OCI-LY1 (cell line): ENCODE data around the gene DDX49.

ENCODE experiments used
- H2AFZ ChIP-seq: fragments of 200-600 bp; sonication (generic), shearing (Covaris generic); 2 replicates; pipeline ENCODE4 v1.6.0; 2014; ENCODE audit warnings: antibody characterized with exemption, mild to moderate bottlenecking, low read length
- H3F3A ChIP-seq: fragments of 200-600 bp; sonication (generic), shearing (Covaris generic); 2 replicates; pipeline ENCODE4 v1.6.0; 2014; ENCODE audit warnings: mild to moderate bottlenecking, antibody characterized with exemption, low read length, moderate library complexity; ENCODE audit not compliant: insufficient read depth
- H3K27ac ChIP-seq: fragments of 200-600 bp; sonication (generic); 2 replicates; pipeline ENCODE4 v1.5.1; 2014; ENCODE audit warnings: low read length, mixed run types, mild to moderate bottlenecking, low read depth; ENCODE audit not compliant: poor library complexity, severe bottlenecking
- H3K27me3 ChIP-seq: fragments of 200-600 bp; sonication (generic); 2 replicates; pipeline ENCODE4 v1.6.0; 2014; ENCODE audit warnings: antibody characterized with exemption, mild to moderate bottlenecking, low read length, moderate library complexity; ENCODE audit not compliant: insufficient read depth
- H3K36me3 ChIP-seq: fragments of 200-600 bp; sonication (generic); 2 replicates; pipeline ENCODE4 v1.6.1; 2014; ENCODE audit warnings: mild to moderate bottlenecking, antibody characterized with exemption, low read length, moderate library complexity, mixed read lengths; ENCODE audit not compliant: insufficient read depth
- H3K4me1 ChIP-seq: fragments of 200-600 bp; sonication (generic); 2 replicates; pipeline ENCODE4 v1.5.1; 2014; ENCODE audit warnings: mild to moderate bottlenecking, low read length, moderate library complexity; ENCODE audit not compliant: insufficient read depth, severe bottlenecking
- H3K4me2 ChIP-seq: fragments of 200-600 bp; sonication (generic), shearing (Covaris generic); 2 replicates; pipeline ENCODE4 v1.6.1; 2014; ENCODE audit warnings: low read length
- H3K4me3 ChIP-seq: fragments of 200-600 bp; sonication (generic); 2 replicates; pipeline ENCODE4 v1.5.1; 2014; ENCODE audit warnings: low read length, low read depth, mild to moderate bottlenecking, mixed read lengths; ENCODE audit not compliant: poor library complexity, severe bottlenecking
- H3K79me2 ChIP-seq: fragments of 200-600 bp; shearing (Covaris generic); 2 replicates; pipeline ENCODE4 v1.6.1; 2016; ENCODE audit warnings: mixed run types, low read length, mixed read lengths; ENCODE audit not compliant: insufficient read depth
- H3K9ac ChIP-seq: fragments of 200-600 bp; sonication (generic), shearing (Covaris generic); 2 replicates; pipeline ENCODE4 v1.6.1; 2014; ENCODE audit warnings: mild to moderate bottlenecking, low read length, mixed read lengths
- H3K9me2 ChIP-seq: fragments of 200-600 bp; sonication (generic), shearing (Covaris generic); 2 replicates; pipeline ENCODE4 v1.6.1; 2014; ENCODE audit warnings: low read depth, mild to moderate bottlenecking, low read length, mixed read lengths
- H3K9me3 ChIP-seq: fragments of 200-600 bp; shearing (Covaris generic); 2 replicates; pipeline ENCODE4 v1.6.1; 2014; ENCODE audit warnings: low read length, mixed read lengths
- H4K20me1 ChIP-seq: fragments of 200-600 bp; sonication (generic), shearing (Covaris generic); 2 replicates; pipeline ENCODE4 v1.6.0; 2016; ENCODE audit warnings: mild to moderate bottlenecking, low read length; ENCODE audit not compliant: insufficient read depth
- CTCF ChIP-seq: fragments of 200-600 bp; sonication (generic), shearing (Covaris generic); IDR thresholded peaks from 2 replicates; pipeline ENCODE4 v1.5.1; 2017; ENCODE audit warnings: mild to moderate bottlenecking, antibody characterized with exemption, low read length, moderate library complexity, mixed read lengths
- EZH2 ChIP-seq: fragments of 200-600 bp; sonication (generic), shearing (Covaris generic); IDR thresholded peaks from 2 replicates; pipeline ENCODE4 v1.8.0; 2017; ENCODE audit warnings: borderline replicate concordance, mixed run types, mild to moderate bottlenecking, antibody characterized with exemption, low read length, moderate library complexity, mixed read lengths

The DDX49 gene

GRCh38 chr19:18903156-18904037 lies 16.1 kb upstream of the DDX49 start:
- Histone ChIP-seq H3K4me2 (no peak overlapping the region), H3K9me3 (no peaks in the 10 kb centered on the region), H3K4me1 (no peaks in the 10 kb centered on the region), H3K27ac (no peak overlapping the region), H3F3A (no peaks in the 10 kb centered on the region), H3K36me3 (peaks cover 47% of the 10 kb centered on the region), H2AFZ (no peak overlapping the region), H3K79me2 (no peaks in the 10 kb centered on the region), H3K4me3 (no peak overlapping the region), H4K20me1 (no peaks in the 10 kb centered on the region), H3K9me2 (no peaks in the 10 kb centered on the region), H3K27me3 (no peaks in the 10 kb centered on the region), H3K9ac (no peak overlapping the region)
- TF ChIP-seq EZH2, result no peak
- no peak for TF ChIP-seq CTCF

GRCh38 chr19:18904334-18905057 lies 15.0 kb upstream of the DDX49 start:
- no peak overlapping the region for H2AFZ ChIP-seq
- H3K79me2 ChIP-seq, result no peaks in the 10 kb centered on the region
- peaks cover 48% of the 10 kb centered on the region for H3K36me3 ChIP-seq
- H4K20me1 ChIP-seq, result no peaks in the 10 kb centered on the region
- H3K9ac ChIP-seq, result no peak overlapping the region
- H3K27me3 ChIP-seq, result no peaks in the 10 kb centered on the region
- no peak overlapping the region for H3K4me3 ChIP-seq
- H3K9me3 ChIP-seq, result no peaks in the 10 kb centered on the region
- TF ChIP-seq EZH2 (no peak), CTCF (no peak)
- H3K27ac ChIP-seq, result no peak overlapping the region
- H3K9me2 ChIP-seq, result no peaks in the 10 kb centered on the region
- no peaks in the 10 kb centered on the region for H3K4me1 ChIP-seq
- no peaks in the 10 kb centered on the region for H3F3A ChIP-seq
- H3K4me2 ChIP-seq, result no peak overlapping the region

- Histone ChIP-seq H3K27ac (no peak overlapping the region), H3K36me3 (peaks cover 46% of the 10 kb centered on the region)
Measured at GRCh38 chr19:18905058-18905456, 14.5 kb upstream of the DDX49 start.

More at GRCh38 chr19:18905058-18905456, 14.5 kb upstream of the DDX49 start:
- no peaks in the 10 kb centered on the region for H4K20me1 ChIP-seq
- no peaks in the 10 kb centered on the region for H3K9me3 ChIP-seq
- H3K4me3 ChIP-seq, result no peak overlapping the region
- no peak overlapping the region for H3K4me2 ChIP-seq
- H3F3A ChIP-seq, result no peaks in the 10 kb centered on the region
- no peaks in the 10 kb centered on the region for H3K9me2 ChIP-seq
- no peaks in the 10 kb centered on the region for H3K4me1 ChIP-seq
- H3K79me2 ChIP-seq, result no peaks in the 10 kb centered on the region
- no peak overlapping the region for H2AFZ ChIP-seq
- no peaks in the 10 kb centered on the region for H3K27me3 ChIP-seq
- TF ChIP-seq CTCF (no peak), EZH2 (no peak)
- H3K9ac ChIP-seq, result no peak overlapping the region
